EL (cell line): ENCODE measurements around the gene TMEM95.
"Not testable (repeated sequence)": the region's sequence is repeated elsewhere in the genome, so short reads cannot be mapped to it uniquely, and the experiment has no call there.

Source experiments
- DNase-seq: peaks from one replicate; pipeline ENCODE4 v3.0.0-alpha.2; 2016

TMEM95 gene

DNA sequence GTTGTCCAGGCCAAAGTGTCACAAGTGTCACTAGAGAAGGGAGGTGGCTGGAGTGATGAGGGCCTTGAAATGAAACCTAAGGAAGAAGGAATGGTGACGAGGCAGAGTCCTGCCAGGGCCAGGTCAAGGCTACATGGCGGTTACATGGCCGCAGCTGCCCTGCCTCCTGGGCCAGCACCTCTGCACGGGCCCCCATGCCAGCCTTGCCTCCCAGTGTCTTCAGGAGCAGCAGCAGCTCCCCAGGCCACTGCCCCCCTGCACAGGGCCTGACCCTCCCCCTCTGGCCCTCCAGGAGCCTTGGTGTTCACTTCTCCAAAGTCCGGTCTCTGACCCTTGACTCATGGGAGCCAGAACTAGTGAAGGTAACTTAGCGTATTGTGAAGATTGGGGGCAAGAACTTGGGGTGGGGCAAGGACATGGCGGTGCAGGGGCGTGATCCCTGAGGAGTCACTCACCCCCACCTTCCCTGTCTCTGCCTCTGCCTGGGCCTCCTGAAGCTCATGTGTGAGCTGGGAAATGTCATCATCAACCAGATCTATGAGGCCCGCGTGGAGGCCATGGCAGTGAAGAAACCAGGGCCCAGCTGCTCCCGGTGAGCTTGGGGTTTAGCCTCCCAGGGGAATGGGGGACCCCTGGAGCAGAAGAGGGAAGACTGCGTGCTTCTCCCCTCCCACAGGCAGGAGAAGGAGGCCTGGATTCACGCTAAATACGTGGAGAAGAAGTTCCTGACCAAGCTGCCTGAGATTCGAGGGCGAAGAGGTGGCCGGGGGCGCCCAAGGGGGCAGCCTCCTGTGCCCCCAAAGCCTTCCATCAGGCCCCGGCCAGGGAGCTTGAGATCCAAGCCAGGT is 7.1 kb upstream of the TMEM95 start:
- no peak for DNase-seq

DNA sequence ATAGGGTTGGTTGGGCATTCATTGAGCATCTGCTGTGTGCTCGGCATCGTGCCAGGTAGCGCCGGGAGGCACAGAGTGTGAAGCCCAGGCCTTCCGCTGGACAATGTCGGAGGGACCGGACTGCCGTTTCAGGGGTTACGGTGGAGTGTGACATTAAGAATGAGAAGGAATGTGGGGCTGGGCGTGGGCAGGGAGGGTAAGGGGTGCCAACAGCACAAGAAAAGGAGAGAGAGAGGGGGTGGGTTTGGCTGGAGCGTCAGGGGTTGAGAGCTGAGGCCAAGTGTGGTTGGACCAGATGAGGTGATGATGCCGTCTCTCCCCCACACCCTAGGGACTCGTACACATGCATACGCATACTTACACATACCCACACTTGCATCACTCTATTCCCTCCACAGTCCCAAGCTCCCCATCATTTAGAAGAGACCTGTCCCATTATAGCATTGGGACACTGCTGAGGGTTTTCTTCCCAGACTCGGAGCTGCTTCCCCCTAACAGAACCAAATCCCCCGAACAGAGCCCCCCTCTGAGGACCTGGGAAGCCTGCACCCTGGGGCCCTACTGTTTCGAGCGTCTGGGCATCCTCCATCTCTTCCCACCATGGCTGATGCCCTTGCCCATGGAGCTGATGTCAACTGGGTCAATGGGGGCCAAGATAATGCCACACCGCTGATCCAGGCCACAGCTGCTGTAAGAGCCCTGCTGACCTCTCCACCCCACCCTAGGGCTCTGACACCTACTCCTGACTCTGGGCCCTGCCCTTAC is 6.3 kb upstream of the TMEM95 start:
- DNase-seq: no peak

DNA sequence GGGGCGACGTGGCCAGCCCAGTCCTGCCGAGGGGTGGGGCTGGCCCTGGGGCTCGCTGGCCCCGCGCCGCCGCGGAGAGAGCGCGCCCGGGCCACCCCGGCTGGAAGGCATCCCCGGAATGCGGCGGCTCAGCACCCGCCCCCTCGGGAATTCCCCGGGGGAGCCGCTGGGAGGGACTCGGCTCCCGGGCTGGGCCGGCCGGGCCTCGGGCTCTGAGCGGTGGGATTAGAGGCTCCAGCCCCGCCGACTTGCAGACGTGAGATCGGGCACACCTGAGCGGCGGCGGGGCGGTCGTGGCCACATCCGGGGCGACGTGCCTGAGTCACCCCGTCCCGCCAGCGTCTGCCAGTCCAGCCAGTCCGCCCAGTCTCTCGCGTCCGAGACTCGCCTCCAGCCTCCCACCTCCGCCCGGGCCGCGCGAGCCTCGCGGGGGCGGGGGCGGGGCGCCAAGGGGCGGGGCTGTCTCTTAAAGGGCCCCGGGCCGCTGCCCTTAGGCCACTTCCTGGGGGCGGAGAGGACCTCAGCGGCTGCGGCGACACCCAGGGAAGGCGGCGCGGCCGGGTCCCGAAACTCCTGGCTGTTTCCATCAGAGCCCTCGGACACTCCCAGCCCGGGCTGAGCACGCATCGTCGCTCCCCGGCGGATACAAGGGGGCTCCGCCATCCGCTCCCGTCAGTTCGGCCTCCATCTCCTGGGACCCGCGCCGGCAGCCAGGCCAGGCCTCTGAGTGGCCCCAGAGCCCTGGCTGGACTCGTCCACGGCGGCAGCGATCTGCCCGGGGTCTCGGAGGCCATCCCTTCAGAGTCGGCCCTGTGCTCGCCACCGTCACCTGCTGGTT is 3.1 kb upstream of the TMEM95 start, which contains the start of gene KCTD11:
Gene KCTD11, plus strand, starts transcription at position 498 of the 838 bp plus-strand sequence.
- DNase-seq: peak; percentile 97

DNA sequence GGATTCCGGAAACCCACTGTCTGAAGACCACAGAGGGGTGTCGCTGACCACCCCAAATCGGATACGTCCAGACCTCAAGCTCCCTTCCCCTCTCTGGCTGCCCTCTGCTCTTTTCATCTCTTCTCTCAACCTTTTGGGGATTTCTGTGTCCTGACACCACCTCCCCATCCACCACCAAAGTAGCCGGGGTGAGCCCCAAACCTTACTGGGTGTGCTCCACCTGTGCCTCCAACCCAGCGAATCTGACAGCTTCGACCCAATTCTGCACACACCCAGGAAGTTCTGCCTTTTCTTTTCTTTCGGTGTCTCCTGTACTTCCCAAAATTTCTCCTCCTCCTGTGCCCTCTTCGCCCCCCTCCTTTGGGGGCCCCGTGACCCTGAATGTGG is 2.5 kb upstream of the TMEM95 start:
- no peak for DNase-seq

DNA sequence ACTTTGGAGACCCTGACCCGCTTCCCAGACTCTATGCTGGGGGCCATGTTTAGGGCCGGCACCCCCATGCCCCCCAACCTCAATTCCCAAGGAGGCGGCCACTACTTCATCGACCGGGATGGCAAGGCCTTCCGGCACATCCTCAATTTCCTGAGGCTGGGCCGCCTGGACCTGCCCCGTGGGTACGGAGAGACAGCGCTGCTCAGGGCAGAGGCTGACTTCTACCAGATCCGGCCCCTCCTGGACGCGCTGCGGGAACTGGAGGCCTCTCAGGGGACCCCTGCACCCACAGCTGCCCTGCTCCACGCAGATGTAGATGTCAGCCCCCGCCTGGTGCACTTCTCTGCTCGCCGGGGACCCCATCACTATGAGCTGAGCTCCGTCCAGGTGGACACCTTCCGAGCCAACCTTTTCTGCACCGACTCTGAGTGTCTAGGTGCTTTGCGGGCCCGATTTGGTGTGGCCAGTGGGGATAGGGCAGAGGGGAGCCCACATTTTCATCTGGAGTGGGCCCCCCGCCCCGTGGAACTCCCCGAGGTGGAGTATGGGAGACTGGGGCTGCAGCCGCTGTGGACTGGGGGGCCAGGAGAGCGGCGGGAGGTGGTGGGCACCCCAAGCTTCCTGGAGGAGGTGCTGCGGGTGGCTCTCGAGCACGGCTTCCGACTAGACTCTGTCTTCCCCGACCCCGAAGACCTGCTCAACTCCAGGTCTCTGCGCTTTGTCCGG is 1.9 kb upstream of the TMEM95 start:
- no peak for DNase-seq

DNA sequence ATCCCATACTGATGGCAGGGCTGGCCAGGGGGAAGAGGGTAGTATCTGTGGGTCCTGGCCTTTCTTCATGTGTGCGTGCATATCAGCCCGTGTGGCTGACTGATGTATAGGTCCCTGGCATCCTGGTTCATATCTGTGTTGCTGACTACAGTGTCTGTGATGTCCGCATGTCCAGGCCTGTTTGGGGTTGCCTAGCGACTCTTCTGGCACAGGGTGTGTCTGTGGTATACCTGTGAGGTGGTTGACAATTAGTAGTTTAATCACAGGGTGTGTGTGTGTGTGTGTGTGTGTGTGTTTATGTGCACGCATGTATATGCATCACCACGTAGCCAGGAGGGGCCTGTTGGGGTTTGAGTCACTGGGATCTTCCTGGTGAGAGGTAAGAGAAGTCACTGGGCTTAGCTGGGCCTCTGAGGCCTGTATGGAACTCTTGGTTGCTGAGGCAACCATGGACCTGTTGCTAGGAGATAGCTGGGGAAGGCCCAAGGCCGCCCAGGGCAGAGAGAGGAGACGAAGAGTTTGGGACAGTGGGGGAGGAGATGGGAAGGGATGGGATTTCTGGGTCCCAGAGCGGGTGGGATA is 603 bp upstream of the TMEM95 start:
- peak; percentile 50 for DNase-seq

DNA sequence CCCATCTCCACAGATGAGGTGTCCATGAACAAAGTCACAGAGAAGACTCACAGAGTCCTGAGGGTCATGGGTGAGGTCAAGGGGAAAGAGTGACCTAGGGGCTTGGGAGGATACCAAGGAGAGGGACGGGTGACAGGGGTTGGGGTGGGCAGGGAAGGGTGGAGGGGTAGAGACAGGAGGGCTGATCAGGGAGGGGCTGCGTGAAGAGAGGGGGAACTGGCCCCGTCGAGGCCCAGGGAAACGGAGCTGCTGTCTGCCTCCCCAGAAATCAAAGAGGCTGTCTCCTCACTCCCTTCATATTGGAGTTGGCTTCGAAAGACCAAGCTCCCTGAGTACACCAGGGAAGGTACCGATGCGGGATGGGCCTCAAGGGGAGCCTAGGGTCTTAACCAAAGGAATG is 617 bp downstream of the TMEM95 start:
- DNase-seq: no peak

DNA sequence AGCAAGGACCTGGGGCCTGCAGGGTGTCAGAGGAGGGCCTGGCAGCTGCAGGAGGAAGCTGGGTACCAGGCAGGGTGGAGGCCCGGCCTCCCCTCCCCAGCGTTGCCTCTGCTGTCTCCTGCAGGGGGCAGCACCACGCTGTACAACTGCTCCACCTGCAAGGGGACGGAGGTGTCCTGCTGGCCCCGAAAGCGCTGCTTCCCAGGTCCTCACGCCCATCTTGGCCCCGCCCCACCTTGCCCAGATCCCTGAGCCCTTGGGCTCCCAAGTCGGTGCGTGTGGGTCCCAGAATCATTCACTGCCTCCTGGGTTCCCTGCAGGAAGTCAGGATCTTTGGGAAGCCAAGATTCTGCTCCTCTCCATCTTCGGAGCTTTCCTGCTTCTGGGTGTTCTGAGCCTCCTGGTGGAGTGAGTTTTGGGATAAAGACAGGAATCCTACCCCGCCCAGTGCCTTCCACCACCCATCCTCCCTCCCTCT is 1.2 kb downstream of the TMEM95 start:
- peak; percentile 70 for DNase-seq

DNA sequence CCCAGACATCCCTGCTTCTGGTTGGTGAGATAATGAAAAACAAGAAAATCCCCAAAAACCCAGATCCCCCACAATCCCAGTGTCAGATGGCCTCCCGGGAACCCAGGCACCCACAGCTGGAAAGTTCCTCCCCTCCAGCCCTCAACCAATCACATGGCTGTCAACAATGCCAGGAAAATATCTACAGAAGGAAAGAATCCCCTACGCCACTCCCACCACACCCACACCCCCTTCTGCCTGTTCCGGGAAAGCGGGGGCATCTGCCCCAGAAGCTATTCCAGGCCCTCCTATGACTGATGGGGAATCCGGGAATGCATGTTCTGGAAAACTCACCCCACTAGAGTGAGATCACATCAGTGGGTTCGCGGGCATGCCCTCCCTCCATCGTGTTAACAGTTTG is 1.8 kb downstream of the TMEM95 start:
- no peak for DNase-seq

DNA sequence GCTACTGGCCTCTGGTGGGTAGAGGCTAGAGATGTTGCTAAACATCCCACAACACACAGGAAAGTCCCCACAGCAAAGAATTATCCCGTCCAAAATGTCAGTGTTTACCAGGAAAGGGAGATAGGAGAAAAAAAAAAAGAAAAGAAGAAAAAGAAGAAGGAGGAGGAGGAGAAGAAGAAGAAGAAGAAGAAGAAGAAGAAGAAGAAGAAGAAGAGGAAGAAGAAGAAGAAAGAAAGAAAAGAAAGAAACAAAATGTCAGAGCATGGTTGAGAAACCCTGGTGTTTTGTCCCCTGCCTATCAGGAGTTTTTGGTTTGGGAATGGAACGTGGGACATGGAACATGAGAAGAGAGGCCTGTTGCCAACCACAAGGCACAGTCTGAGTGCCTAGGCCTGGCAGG is 2.4 kb downstream of the TMEM95 start:
- DNase-seq: no peak

DNA sequence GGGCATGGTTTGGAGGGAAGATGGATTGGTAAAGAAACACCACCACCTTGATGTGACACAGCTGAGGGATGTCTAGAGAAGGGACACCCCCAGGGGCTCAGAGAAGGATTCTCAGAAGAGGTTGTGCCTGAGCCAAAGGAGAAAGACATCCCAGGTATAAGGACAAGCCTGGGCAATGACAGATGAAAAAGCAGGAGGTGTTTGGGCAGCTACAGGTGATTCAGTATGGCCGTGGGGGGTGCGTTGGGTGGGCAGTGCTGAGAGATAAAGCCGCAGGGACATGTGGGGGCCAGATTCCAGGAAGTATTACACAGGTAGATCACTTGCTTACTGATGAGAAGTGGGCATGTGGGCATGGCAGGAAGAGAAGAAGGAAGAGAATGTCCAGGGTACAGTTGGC is 7.0 kb downstream of the TMEM95 start:
- DNase-seq: no peak

DNA sequence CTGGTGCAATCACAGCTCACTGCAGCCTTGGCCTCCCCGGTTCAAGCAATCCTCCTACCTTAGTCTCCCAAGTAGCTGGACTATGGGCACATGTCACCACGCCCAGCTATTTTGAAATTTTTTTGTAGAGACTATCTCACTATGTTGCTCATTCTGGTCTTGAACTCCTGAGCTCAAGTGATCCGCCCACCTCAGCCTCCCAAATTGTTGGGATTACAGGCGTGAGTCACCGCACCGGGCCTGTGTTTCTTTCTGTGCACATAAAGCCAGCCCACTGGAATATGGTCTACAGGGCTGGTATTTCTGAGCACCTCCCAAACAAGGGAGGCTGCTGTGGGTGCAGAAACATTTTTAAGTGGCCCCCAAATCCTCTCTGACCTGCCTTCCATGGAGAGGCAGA is 8.4 kb downstream of the TMEM95 start:
- DNase-seq: peak; percentile 54

DNA sequence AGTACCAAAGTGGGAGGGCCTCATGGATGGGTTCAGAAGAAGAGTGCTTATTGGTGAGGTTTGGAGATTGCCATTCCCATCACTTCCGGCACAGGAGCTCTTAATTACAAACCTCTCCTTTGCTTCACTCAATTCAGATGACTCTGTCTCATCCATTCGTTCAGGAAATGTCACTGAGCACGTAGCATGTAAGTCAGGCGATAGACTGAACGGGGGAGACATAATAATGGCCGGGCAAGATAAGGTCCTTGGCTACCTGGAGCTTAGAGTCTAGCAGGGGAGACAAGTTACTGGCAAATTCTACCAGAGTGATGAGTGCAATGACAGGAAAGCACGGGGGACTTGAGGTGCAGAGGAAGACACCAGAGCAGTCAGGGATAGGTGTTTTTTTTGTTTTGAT is 11.0 kb downstream of the TMEM95 start:
- not testable (repeated sequence) for DNase-seq

DNA sequence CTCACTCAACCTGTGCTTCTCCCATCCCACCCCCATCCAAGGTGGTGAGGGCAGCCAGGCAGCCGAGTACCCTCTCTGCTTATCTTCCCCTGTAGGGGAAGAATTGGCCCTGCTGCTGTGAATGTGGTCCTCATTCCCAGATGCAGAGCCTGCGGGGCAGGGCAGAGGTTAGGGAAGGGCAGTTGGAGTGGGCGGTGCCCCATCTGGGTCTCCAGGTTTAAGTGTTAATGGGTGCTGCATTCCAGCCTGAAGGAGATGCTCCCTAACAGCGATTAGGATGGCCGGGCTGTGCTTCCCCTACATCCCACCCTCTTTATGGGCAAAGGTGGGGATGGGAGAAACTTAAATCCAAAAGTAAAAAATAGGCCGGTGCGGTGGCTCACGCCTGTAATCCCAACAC is 12.1 kb downstream of the TMEM95 start:
- DNase-seq: no peak

DNA sequence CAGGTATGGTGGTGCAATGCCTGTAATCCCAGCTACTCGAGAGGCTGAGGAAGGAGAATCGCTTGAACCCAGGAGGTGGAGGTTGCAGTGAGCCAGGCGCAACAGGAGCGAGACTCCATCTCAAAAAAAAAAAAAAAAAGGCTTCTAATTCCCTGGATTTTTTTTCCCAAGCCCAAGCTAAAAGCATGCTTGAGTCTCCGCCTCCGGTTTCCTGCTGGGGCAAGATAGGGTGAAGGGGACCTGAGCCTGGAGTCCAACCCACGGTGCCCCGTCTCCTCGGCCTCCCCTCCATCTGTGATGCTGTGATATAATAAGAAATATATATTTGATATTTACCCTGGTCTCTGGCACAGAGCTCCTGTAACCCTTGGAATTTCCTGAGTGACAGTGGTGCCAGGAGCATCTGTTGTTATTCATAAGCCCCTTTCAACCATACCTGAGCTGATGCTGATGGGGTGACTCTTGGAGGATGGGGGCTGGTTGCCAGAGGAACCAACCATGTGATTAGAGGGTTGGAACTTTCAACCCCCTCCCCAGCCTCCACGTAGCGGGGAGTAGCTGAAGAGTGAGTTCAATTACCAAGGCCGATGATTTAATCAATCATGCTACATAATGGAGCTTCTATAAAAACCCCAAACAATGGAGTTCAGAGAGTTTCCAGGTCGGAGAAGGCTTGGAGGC is 13.1 kb downstream of the TMEM95 start:
- no peak for DNase-seq

DNA sequence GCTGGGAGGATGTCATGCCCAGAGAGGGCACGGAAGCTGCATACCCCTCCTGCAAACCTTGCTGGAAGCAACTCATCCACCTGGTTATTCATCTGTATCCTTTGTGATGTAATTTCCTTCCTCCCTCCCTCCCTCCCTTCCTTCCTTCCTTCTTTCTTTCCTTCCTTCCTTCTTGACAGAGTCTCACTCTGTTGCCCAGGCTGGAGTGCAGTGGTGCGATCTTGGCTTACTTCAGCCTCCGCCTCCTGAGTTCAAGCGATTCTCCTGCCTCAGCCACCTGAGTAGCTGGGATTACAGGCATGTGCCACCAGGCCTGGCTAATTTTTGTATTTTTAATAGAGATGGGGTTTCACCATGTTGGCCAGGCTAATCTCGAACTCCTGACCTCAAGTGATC is 13.6 kb downstream of the TMEM95 start:
- not testable (repeated sequence) for DNase-seq

DNA sequence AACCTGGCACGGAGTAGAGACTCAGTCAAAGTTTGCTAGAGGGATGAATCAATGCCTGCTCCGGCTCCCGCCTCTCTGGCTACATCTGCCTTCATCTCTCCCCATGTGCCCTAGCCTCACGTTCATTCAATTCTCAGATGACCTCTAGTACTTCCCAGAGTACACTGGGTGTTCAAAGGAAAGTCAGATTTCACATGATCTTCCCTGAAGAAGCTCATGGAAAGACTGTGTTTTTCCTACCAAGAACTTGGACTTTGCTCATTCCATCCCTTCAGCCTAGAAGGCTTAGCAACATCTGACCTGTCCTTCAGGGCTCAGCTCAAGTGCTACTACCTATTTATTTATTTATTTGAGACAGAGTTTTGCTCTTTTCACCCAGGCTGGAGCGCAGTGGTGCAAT is 14.9 kb downstream of the TMEM95 start:
- no peak for DNase-seq

DNA sequence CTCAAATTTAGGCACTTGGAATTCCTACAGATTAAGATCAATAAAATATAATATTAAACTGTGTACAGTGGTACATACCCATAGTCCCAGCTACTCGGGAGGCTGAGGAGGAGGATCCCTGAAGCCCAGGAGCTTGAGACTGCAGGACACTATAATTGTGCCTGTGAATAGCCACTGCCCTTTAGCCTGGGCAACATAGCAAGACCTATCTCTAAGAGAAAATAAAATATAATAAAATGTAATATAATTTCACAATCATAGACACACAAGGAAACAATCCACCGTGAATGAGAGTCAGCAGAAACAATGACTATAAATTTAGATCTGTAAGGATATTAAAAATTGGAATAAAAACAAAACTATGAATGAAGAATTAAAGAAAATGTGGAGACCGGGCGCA is 15.9 kb downstream of the TMEM95 start:
- DNase-seq: no peak

DNA sequence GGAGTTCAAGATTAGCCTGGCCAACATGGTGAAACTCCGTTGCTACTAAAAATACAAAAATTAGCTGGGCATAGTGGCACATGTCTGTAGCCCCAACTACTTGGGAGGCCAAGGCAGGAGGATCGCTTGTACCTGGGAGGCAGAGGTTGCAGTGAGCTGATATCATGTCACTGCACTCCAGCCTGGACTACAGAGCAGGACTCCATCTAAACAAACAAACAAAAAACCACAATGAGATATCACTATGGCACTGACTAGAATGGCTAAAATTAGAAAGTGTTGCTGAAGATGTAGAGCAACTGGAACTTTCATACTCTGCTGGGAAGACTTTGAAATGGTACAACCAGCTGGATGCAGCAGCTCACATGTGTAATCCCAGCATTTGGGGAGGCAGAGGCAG is 19.4 kb downstream of the TMEM95 start:
- DNase-seq: no peak

DNA sequence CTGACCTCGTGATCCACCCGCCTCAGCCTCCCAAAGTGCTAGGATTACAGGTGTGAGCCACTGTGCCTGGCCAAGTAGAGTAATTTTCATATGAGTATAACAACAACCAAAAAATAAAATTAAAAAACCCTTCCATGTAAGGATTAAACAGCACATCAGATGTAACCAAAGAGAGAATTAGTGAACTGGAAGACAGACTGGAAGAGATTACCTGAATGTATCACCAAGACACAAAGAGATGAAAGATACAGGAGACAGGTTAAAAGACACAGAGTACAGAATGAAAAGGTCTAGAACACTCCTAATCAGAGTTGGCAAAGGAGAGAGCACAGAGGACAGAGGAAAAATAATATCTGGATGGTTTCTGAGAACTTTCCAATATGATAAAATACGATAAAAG is 24.2 kb downstream of the TMEM95 start:
- DNase-seq: no peak

DNA sequence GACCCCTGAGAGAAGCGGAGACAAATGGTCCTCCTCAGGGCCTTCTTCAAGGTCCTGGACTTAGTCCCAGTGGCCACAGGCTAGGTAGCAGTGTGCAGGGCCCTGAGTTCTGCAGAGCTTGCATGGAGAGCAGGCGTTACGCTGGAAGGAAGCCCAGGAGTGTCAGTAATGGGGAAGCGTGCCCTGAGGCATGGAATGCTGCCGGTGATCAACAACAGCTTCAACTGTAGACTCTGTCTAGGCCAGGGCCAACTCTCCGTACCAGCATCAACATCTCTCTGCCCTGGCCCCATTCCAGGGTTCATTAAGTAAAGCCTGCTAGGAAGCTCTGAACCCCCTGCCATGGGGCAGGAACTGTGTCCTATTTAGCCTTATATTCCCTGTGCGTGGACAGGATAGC is 25.4 kb downstream of the TMEM95 start:
- peak; percentile 65 for DNase-seq
